NCI-H146 (cell line): Measurements from ENCODE around the gene DKC1.
"Not testable (repeated sequence)": the region's sequence is repeated elsewhere in the genome, so short reads cannot be mapped to it uniquely, and the experiment has no call there.

Experiments
- DNase-seq: peaks from one replicate; lab custom pipeline; 2025; lab: John Stamatoyannopoulos, UW

Gene DKC1

GRCh38 chrX:154791939-154792338, 29.3 kb downstream of the DKC1 start:
- DNase-seq: no peak

GRCh38 chrX:154793084-154793795, 30.6 kb downstream of the DKC1 start:
- DNase-seq: no peak

- no peak for DNase-seq
These were observed 32.4 kb downstream of the DKC1 start for GRCh38 chrX:154795016-154795415.

- DNase-seq: no peak
These were observed 34.3 kb downstream of the DKC1 start for GRCh38 chrX:154797006-154797405.

GRCh38 chrX:154799556-154800348, 37.1 kb downstream of the DKC1 start:
- DNase-seq: peak; percentile 97

GRCh38 chrX:154800478-154801210, 38.0 kb downstream of the DKC1 start:
- DNase-seq: no peak

GRCh38 chrX:154802947-154803346, 40.3 kb downstream of the DKC1 start:
- DNase-seq: no peak

- DNase-seq: peak; percentile 16
These were observed 41.7 kb downstream of the DKC1 start for GRCh38 chrX:154804261-154804956.

GRCh38 chrX:154804957-154805695, 42.5 kb downstream of the DKC1 start, which contains the start of gene MPP1:
Gene MPP1 (minus strand): TSS chrX:154805485. CDS start chrX:154805373, 112 bp downstream.
- DNase-seq: peak; percentile 74

GRCh38 chrX:154805696-154806091, 43.0 kb downstream of the DKC1 start:
- DNase-seq: no peak

GRCh38 chrX:154806837-154807501, 44.3 kb downstream of the DKC1 start:
- no peak for DNase-seq

GRCh38 chrX:154809939-154810665, 47.4 kb downstream of the DKC1 start:
- DNase-seq: no peak

GRCh38 chrX:154812341-154813101, 49.9 kb downstream of the DKC1 start:
- no peak for DNase-seq

GRCh38 chrX:154813801-154814200, 51.1 kb downstream of the DKC1 start:
- DNase-seq: no peak

- DNase-seq: no peak
These were observed 52.7 kb downstream of the DKC1 start for GRCh38 chrX:154815274-154815818.

GRCh38 chrX:154816326-154816898, 53.7 kb downstream of the DKC1 start:
- DNase-seq: not testable (repeated sequence)

GRCh38 chrX:154817048-154817618, 54.5 kb downstream of the DKC1 start:
- not testable (repeated sequence) for DNase-seq
